B cell (primary cell): Measurements from ENCODE around the gene SLAMF9. TPM values are rescaled to one million over a fixed set of nuclear protein-coding genes. Genes with fewer than 3 reads are reported as not detected.

Experiments
- ATAC-seq: fragments of 200-7000 bp; cut with Tn5 transposase; one replicate; pipeline ENCODE4 v1.10.0; 2021; ENCODE audit warnings: low read depth, mild to moderate bottlenecking, moderate number of reproducible peaks, moderate library complexity
- CTCF ChIA-PET: fragments of 350-600 bp; sonication (Branson Sonifier 250); formaldehyde crosslinking; loops from one replicate; lab custom pipeline; 2021; ENCODE audit warnings: antibody characterized with exemption, inconsistent platforms; lab: Charles Lee
- POLR2A ChIA-PET: fragments of 350-600 bp; sonication (Branson Sonifier 250); formaldehyde crosslinking; loops from one replicate; lab custom pipeline; 2021; ENCODE audit warnings: antibody characterized with exemption; lab: Charles Lee
- DNase-seq: peaks from one replicate; pipeline ENCODE4 v3.0.0; 2013
- H2AFZ ChIP-seq: 2 replicates; pipeline ENCODE4 v1.6.1; 2012; ENCODE audit warnings: mild to moderate bottlenecking, low read depth, low read length; ENCODE audit not compliant: insufficient read depth, poor library complexity, severe bottlenecking
- H3K27ac ChIP-seq, 2 donors: 1 replicate in 1 of 2; 2 replicates in 1 of 2; pipeline ENCODE4 v1.5.1; 2012 to 2013; ENCODE audit warnings: low read length in 2 of 2, mild to moderate bottlenecking in 2 of 2, moderate library complexity in 1 of 2
- H3K27me3 ChIP-seq, 4 experiments: fragments of 200-600 bp in 1 of 4; sonication (generic) in 1 of 4; replicated peaks in 1 of 4; 1 replicate in 2 of 4; 2 replicates in 2 of 4; pipeline versions ENCODE4 v1.6.1 to v1.7.0; 2013 to 2016; ENCODE audit warnings: low read length in 3 of 4, mild to moderate bottlenecking in 2 of 4, mixed read lengths in 1 of 4, moderate library complexity in 1 of 4; ENCODE audit not compliant: insufficient read depth in 4 of 4, control insufficient read depth in 3 of 4; ENCODE audit errors: control extremely low read depth in 1 of 4
- H3K36me3 ChIP-seq, 2 experiments: replicated peaks in 1 of 2; 1 replicate in 1 of 2; 2 replicates in 1 of 2; pipeline versions ENCODE4 v1.6.1 to v1.7.1; 2013; ENCODE audit warnings: low read length in 1 of 2; ENCODE audit not compliant: insufficient read depth in 2 of 2, control insufficient read depth in 1 of 2; ENCODE audit errors: control extremely low read depth in 1 of 2, extremely low read depth in 1 of 2
- H3K4me1 ChIP-seq, 2 donors: fragments of 200-600 bp in 1 of 2; sonication (generic) in 1 of 2; 1 replicate in 1 of 2; 2 replicates in 1 of 2; pipeline versions ENCODE4 v1.5.1 to v1.6.1; 2013 to 2017; ENCODE audit warnings: low read length in 2 of 2; ENCODE audit not compliant: control insufficient read depth in 2 of 2, insufficient read depth in 2 of 2
- H3K4me2 ChIP-seq: replicated peaks from 2 replicates; pipeline ENCODE3; 2012; ENCODE audit warnings: mild to moderate bottlenecking, low read depth, low read length; ENCODE audit not compliant: poor library complexity, severe bottlenecking
- H3K4me3 ChIP-seq, 5 experiments: fragments of 200-600 bp in 1 of 5; sonication (generic) in 1 of 5; 1 replicate in 3 of 5; 2 replicates in 2 of 5; pipeline versions ENCODE4 v1.5.1 to v1.7.0; 2011 to 2016; ENCODE audit warnings: low read length in 4 of 5, mild to moderate bottlenecking in 4 of 5, low read depth in 2 of 5, control low read depth in 1 of 5, moderate library complexity in 1 of 5; ENCODE audit not compliant: insufficient read depth in 1 of 5; ENCODE audit errors: control extremely low read depth in 1 of 5, extremely low read depth in 1 of 5
- H3K79me2 ChIP-seq: fragments of 200-600 bp; sonication (generic); one replicate; pipeline ENCODE4 v1.6.0; 2016; ENCODE audit warnings: low read length; ENCODE audit not compliant: control insufficient read depth, insufficient read depth
- H3K9ac ChIP-seq: fragments of 200-600 bp; sonication (generic); 2 replicates; pipeline ENCODE4 v1.6.1; 2017; ENCODE audit warnings: mild to moderate bottlenecking, low read length, moderate library complexity
- H3K9me3 ChIP-seq, 3 donors: one replicate each; pipeline versions ENCODE4 v1.6.1 to v1.7.1; 2013; ENCODE audit warnings: low read length in 2 of 3; ENCODE audit not compliant: control insufficient read depth in 2 of 3, insufficient read depth in 1 of 3; ENCODE audit errors: control extremely low read depth in 1 of 3
- H4K20me1 ChIP-seq: 2 replicates; pipeline ENCODE4 v1.6.0; 2012; ENCODE audit warnings: mild to moderate bottlenecking, low read length; ENCODE audit not compliant: insufficient read depth, control insufficient read depth, poor library complexity, severe bottlenecking
- H3K27ac Mint-ChIP-seq: one replicate; pipeline ENCODE4 v1.8.0; 2021; ENCODE audit warnings: mixed read lengths
- H3K27me3 Mint-ChIP-seq: one replicate; pipeline ENCODE4 v1.8.0; 2021; ENCODE audit warnings: mixed read lengths
- H3K4me1 Mint-ChIP-seq: one replicate; pipeline ENCODE4 v1.8.0; 2021; ENCODE audit warnings: mixed read lengths
- H3K4me3 Mint-ChIP-seq: one replicate; pipeline ENCODE4 v1.8.0; 2021; ENCODE audit warnings: mixed read lengths
- H3K9me3 Mint-ChIP-seq: one replicate; pipeline ENCODE4 v1.8.0; 2022; ENCODE audit warnings: mixed read lengths; ENCODE audit not compliant: insufficient read depth
- EZH2 ChIP-seq: IDR thresholded peaks from 2 replicates; pipeline ENCODE4 v1.6.1; 2012; ENCODE audit warnings: borderline replicate concordance, low read depth, mild to moderate bottlenecking, moderate library complexity, low read length; ENCODE audit not compliant: insufficient read depth, poor library complexity, severe bottlenecking
- WGBS: methylation state at CpG from one replicate; pipeline ENCODE4 v1.1.5; 2013; ENCODE audit warnings: missing lambda C conversion rate; ENCODE audit not compliant: insufficient coverage; 5-methylcytosine and 5-hydroxymethylcytosine counted together
- intact Hi-C: fragments of 100-400 bp; cut with micrococcal nuclease; formaldehyde crosslinking; loops from one replicate; pipeline ENCODE4 v1.10.0; 2022
- polyA plus RNA-seq: library from polyadenylated mRNA; depleted of rRNA; stranded (reverse); fragments of >200 nt; gene quantifications from 2 replicates; pipeline ENCODE4 v1.2.3, GENCODE V29; 2012
- total RNA-seq, 2 donors: library from RNA; stranded (reverse); fragments of 120-200 nt in 1 of 2; gene quantifications; 1 replicate in 1 of 2; 2 replicates in 1 of 2; pipeline versions ENCODE4 v1.2.3 to v1.2.4, GENCODE V29; 2013 to 2022
- TF ChIP-seq, protein P1 (sequence below): fragments of 200-600 bp; IDR thresholded peaks from one replicate; pipeline ENCODE4 v1.8.0; 2022; ENCODE audit warnings: antibody characterized with exemption, mild to moderate bottlenecking

Gene SLAMF9
- total and polyA plus RNA-seq, 2 donors (not counting 1 experiment from before 2014, with no cell fraction given), result not detected

GRCh38 chr1:159911326-159912070, 42.5 kb downstream of the SLAMF9 start:
- Mint-ChIP-seq H3K9me3 (no peaks in the 10 kb centered on the region), H3K4me1 (peaks cover 54% of the 10 kb centered on the region), H3K27ac (peak overlapping the region; percentile 98), H3K4me3 (peak overlapping the region; percentile 79), H3K27me3 (no peaks in the 10 kb centered on the region)
- peaks cover 4% of the 10 kb centered on the region for H3K79me2 ChIP-seq
- no peaks in the 10 kb centered on the region for H3K27me3 ChIP-seq
- no peak for TF ChIP-seq EZH2
- TF ChIP-seq, protein P1, sequence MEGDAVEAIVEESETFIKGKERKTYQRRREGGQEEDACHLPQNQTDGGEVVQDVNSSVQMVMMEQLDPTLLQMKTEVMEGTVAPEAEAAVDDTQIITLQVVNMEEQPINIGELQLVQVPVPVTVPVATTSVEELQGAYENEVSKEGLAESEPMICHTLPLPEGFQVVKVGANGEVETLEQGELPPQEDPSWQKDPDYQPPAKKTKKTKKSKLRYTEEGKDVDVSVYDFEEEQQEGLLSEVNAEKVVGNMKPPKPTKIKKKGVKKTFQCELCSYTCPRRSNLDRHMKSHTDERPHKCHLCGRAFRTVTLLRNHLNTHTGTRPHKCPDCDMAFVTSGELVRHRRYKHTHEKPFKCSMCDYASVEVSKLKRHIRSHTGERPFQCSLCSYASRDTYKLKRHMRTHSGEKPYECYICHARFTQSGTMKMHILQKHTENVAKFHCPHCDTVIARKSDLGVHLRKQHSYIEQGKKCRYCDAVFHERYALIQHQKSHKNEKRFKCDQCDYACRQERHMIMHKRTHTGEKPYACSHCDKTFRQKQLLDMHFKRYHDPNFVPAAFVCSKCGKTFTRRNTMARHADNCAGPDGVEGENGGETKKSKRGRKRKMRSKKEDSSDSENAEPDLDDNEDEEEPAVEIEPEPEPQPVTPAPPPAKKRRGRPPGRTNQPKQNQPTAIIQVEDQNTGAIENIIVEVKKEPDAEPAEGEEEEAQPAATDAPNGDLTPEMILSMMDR, result no peak
- H3K4me1 ChIP-seq, result peaks cover 38 to 42% of the 10 kb centered on the region in 2 donors
- peak overlapping the region; percentile 61 for H3K4me2 ChIP-seq
- H3K9ac ChIP-seq, result peak overlapping the region; percentile 43
- no peak overlapping the region for H2AFZ ChIP-seq
- no peaks in the 10 kb centered on the region for H3K9me3 ChIP-seq
- ChIA-PET CTCF (no interaction called here), POLR2A (interaction anchor here (1.1 kb wide), 1 partner anchor 52 kb away, joined by 3 read pairs; no protein-coding TSS in a partner anchor)
- H3K27ac ChIP-seq, result peak overlapping the region; percentile 81 to 96
- no peak for ATAC-seq
- 70% methylated on average over 2 of the region's 6 CpGs for whole genome bisulfite sequencing
- intact Hi-C loops, result no loop called here
- H3K4me3 ChIP-seq, result peak overlapping the region in 1 of 5 experiments; percentile 6
- H3K36me3 ChIP-seq, result peaks cover 0 to under 1% of the 10 kb centered on the region in 2 experiments
- DNase-seq, result peak; percentile 49
- H4K20me1 ChIP-seq, result no peaks in the 10 kb centered on the region
